A204.1 (cell line): Measurements from ENCODE around the gene MRPL51.

Experiments
- FAIRE-seq: peaks from 2 replicates; lab custom pipeline; 2012; peaks lifted over from hg19 to GRCh38; lab: Jason Lieb, UNC

Gene MRPL51

GRCh38 chr12:6461401-6462233 lies 31.4 kb downstream of the MRPL51 start:
- FAIRE-seq, result no peak

GRCh38 chr12:6460751-6461371 lies 32.2 kb downstream of the MRPL51 start:
- FAIRE-seq, result no peak

- no peak for FAIRE-seq
These were observed 34.1 kb downstream of the MRPL51 start for GRCh38 chr12:6459004-6459337.

- no peak for FAIRE-seq
These were observed 34.6 kb downstream of the MRPL51 start for GRCh38 chr12:6458281-6459003.

GRCh38 chr12:6457220-6457945 lies 35.7 kb downstream of the MRPL51 start:
- FAIRE-seq, result no peak

GRCh38 chr12:6452944-6453630 lies 40.0 kb downstream of the MRPL51 start:
- no peak for FAIRE-seq

- FAIRE-seq, result no peak
These were observed 40.7 kb downstream of the MRPL51 start for GRCh38 chr12:6452245-6452943.

GRCh38 chr12:6451348-6452244 lies 41.5 kb downstream of the MRPL51 start, which contains the start of gene TAPBPL:
TAPBPL (plus strand) TSS chr12:6452042; CDS start chr12:6452249, 207 bp downstream.
- no peak for FAIRE-seq

- no peak for FAIRE-seq
These were observed 42.2 kb downstream of the MRPL51 start for GRCh38 chr12:6450869-6451347.

- no peak for FAIRE-seq
These were observed 42.8 kb downstream of the MRPL51 start for GRCh38 chr12:6450091-6450868.

- no peak for FAIRE-seq
These were observed 48.1 kb downstream of the MRPL51 start, which contains the start of gene CD27 for GRCh38 chr12:6444704-6445688. CD27 (plus strand) TSS chr12:6444955; CDS start chr12:6445096, 141 bp downstream.

- no peak for FAIRE-seq
These were observed 49.0 kb downstream of the MRPL51 start for GRCh38 chr12:6444031-6444430.

- FAIRE-seq, result no peak
These were observed 49.6 kb downstream of the MRPL51 start for GRCh38 chr12:6443361-6443983.

- no peak for FAIRE-seq
These were observed 50.2 kb downstream of the MRPL51 start for GRCh38 chr12:6442836-6443235.
